HepG2 (cell line): ENCODE data around the gene STX1B. TPM values are rescaled to one million over a fixed set of nuclear protein-coding genes. Genes with fewer than 3 reads are reported as not detected.
A peak's percentile ranks its signal among the peaks of the same experiment; 100 is the strongest.

Experiments
- AKNA ChIP-seq: sonication (generic); formaldehyde crosslinking; IDR thresholded peaks from 2 replicates; pipeline ENCODE4 v1.4.0; 2020; ENCODE audit warnings: missing genetic modification reagents, borderline replicate concordance
- CCAR2 ChIP-seq: fragments of 200-400 bp; formaldehyde crosslinking; optimal IDR thresholded peaks from 2 replicates; pipeline ENCODE3; 2018; ENCODE audit warnings: low read depth, mild to moderate bottlenecking, low read length, moderate library complexity
- ETV5 ChIP-seq: IDR thresholded peaks from 2 replicates; pipeline ENCODE4 v1.6.1; 2018; ENCODE audit warnings: missing biosample characterization, missing genetic modification reagents, inconsistent platforms, borderline replicate concordance
- GATAD2A ChIP-seq: IDR thresholded peaks from 2 replicates; pipeline ENCODE4 v1.6.1; 2016
- HBP1 ChIP-seq: IDR thresholded peaks from 2 replicates; pipeline ENCODE4 v1.6.1; 2016; ENCODE audit warnings: low read depth, control low read depth
- HOXA9 ChIP-seq: sonication (generic); formaldehyde crosslinking; IDR thresholded peaks from 2 replicates; pipeline ENCODE4 v1.8.1; 2022; ENCODE audit warnings: missing genetic modification reagents, mild to moderate bottlenecking, moderate library complexity, borderline replicate concordance
- MXD1 ChIP-seq: sonication (generic); formaldehyde crosslinking; IDR thresholded peaks from 2 replicates; pipeline ENCODE4 v1.4.0; 2020; ENCODE audit warnings: mild to moderate bottlenecking, missing genetic modification reagents
- NPAS2 ChIP-seq: sonication (generic); formaldehyde crosslinking; IDR thresholded peaks from 2 replicates; pipeline ENCODE4 v1.8.0; 2022; ENCODE audit warnings: mild to moderate bottlenecking, missing genetic modification reagents, borderline replicate concordance
- NR2F1 ChIP-seq, 2 experiments: fragments of 450-650 bp in 1 of 2; formaldehyde crosslinking in 1 of 2; IDR thresholded peaks; 2 replicates each; pipeline versions ENCODE4 v1.5.0 to v1.6.1; 2016 to 2020; ENCODE audit warnings: mild to moderate bottlenecking in 1 of 2, missing compliant biosample characterization in 1 of 2, missing genetic modification reagents in 1 of 2, moderate library complexity in 1 of 2
- PHF21A ChIP-seq: sonication (generic); formaldehyde crosslinking; IDR thresholded peaks from 2 replicates; pipeline ENCODE4 v1.5.0; 2020; ENCODE audit warnings: mild to moderate bottlenecking, missing genetic modification reagents
- TEF ChIP-seq: sonication (generic); formaldehyde crosslinking; IDR thresholded peaks from 2 replicates; pipeline ENCODE4 v1.5.0; 2020; ENCODE audit warnings: missing genetic modification reagents
- YY1 ChIP-seq: IDR thresholded peaks from 2 replicates; pipeline ENCODE4 v1.6.1; 2011; ENCODE audit warnings: low read length, low read depth, moderate library complexity, mild to moderate bottlenecking; ENCODE audit not compliant: insufficient read depth, insufficient replicate concordance
- ZBTB8A ChIP-seq: sonication (generic); formaldehyde crosslinking; IDR thresholded peaks from 2 replicates; pipeline ENCODE4 v1.4.0; 2020; ENCODE audit warnings: mild to moderate bottlenecking, low read depth, missing genetic modification reagents, borderline replicate concordance
- ZHX1 ChIP-seq: sonication (generic); formaldehyde crosslinking; IDR thresholded peaks from 2 replicates; pipeline ENCODE4 v1.8.1; 2022; ENCODE audit warnings: low read depth, mild to moderate bottlenecking, missing genetic modification reagents
- ZNF724P ChIP-seq: sonication (generic); formaldehyde crosslinking; IDR thresholded peaks from 2 replicates; pipeline ENCODE4 v1.8.0; 2022; ENCODE audit warnings: missing genetic modification reagents, borderline replicate concordance
- polyA plus RNA-seq, 8 experiments: library from polyadenylated mRNA; depleted of rRNA in 3 of 8; stranded (reverse) in 7 of 8; unstranded in 1 of 8; fragments of >200 nt; fragmentation: Illumina TruSeq in 4 of 8; extraction: Trizol in 4 of 8; gene quantifications; 2 replicates each; pipeline versions ENCODE4 v1.2.1 to v1.2.3, GENCODE V29; 2011 to 2016; ENCODE audit warnings: low read depth in 4 of 8, missing spikeins in 1 of 8, mixed read lengths in 1 of 8; ENCODE audit not compliant: insufficient read depth in 1 of 8
- total RNA-seq, 5 experiments: library from RNA; depleted of rRNA; stranded (reverse); fragments of >200 nt; fragmentation: Illumina TruSeq; extraction: Trizol; gene quantifications; 2 replicates each; pipeline ENCODE4 v1.2.3, GENCODE V29; 2016; ENCODE audit warnings: low read depth in 1 of 5

The STX1B gene
- total and polyA plus RNA-seq, 2 of the 13 experiments (the other 11 are each of a cell fraction or from before 2014, with no cell fraction given) = 2.1 to 3.0 TPM

- TF ChIP-seq MXD1 (CRISPR knock-in tag) (peak; percentile 42; the same call in 1 of the 2 replicates), NPAS2 (CRISPR knock-in tag) (no peak), PHF21A (CRISPR knock-in tag) (peak; percentile 77), TEF (CRISPR knock-in tag) (no peak), ZHX1 (0 out of 2 replicates have a peak, but pooled peaks have one; percentile 53), YY1 (peak; percentile 88), GATAD2A (CRISPR knock-in tag) (peak; percentile 63), ZBTB8A (CRISPR knock-in tag) (0 out of 2 replicates have a peak, but pooled peaks have one; percentile 76), NR2F1 (CRISPR knock-in tag; IDR thresholded peaks at IDR 0.05) (no peak), HOXA9 (CRISPR knock-in tag) (peak; percentile 72; the same call in 1 of the 2 replicates), ZNF724P (CRISPR knock-in tag) (peak; percentile 68; the same call in 1 of the 2 replicates), AKNA (CRISPR knock-in tag) (no peak), ETV5 (CRISPR knock-in tag) (0 out of 2 replicates have a peak, but pooled peaks have one; percentile 2), HBP1 (CRISPR knock-in tag) (peak; percentile 18; the same call in 1 of the 2 replicates), CCAR2 (no peak)
These were observed 24.9 kb downstream of the STX1B start (continued) for GRCh38 chr16:30985401-30986128.
